Nephron (organoid): ENCODE results near the gene KIF6.
"Not testable (repeated sequence)": the region's sequence is repeated elsewhere in the genome, so short reads cannot be mapped to it uniquely, and the experiment has no call there.

Experiments used
- H3K27ac Mint-ChIP-seq, 3 experiments: 2 replicates each; pipeline ENCODE4 v1.8.0; 2020; ENCODE audit warnings: mixed read lengths in 3 of 3, mild to moderate bottlenecking in 2 of 3, moderate library complexity in 1 of 3
- H3K27me3 Mint-ChIP-seq: 2 replicates; pipeline ENCODE4 v1.8.0; 2021; ENCODE audit warnings: low read depth, mild to moderate bottlenecking, moderate library complexity, mixed read lengths
- H3K36me3 Mint-ChIP-seq: 2 replicates; pipeline ENCODE4 v1.8.0; 2020; ENCODE audit warnings: low read depth, mixed read lengths
- H3K4me1 Mint-ChIP-seq: 2 replicates; pipeline ENCODE4 v1.8.0; 2020; ENCODE audit warnings: mixed read lengths
- H3K4me3 Mint-ChIP-seq, 3 experiments: 2 replicates each; pipeline ENCODE4 v1.8.0; 2020; ENCODE audit warnings: mild to moderate bottlenecking in 3 of 3, mixed read lengths in 3 of 3, moderate library complexity in 2 of 3
- H3K9me3 Mint-ChIP-seq: 2 replicates; pipeline ENCODE4 v1.8.0; 2020; ENCODE audit warnings: mixed read lengths
- CTCF ChIP-seq, 3 experiments: fragments of 200-600 bp; sonication (generic); IDR thresholded peaks; one replicate each; pipeline ENCODE4 v1.5.0; 2021; ENCODE audit warnings: antibody characterized with exemption in 3 of 3; ENCODE audit not compliant: unreplicated experiment in 3 of 3

Gene KIF6

GRCh38 chr6:39518221-39518620 lies 207.0 kb downstream of the KIF6 start:
- Mint-ChIP-seq H3K9me3 (peaks cover 1% of the 10 kb centered on the region), H3K36me3 (no peaks in the 10 kb centered on the region), H3K4me1 (no peaks in the 10 kb centered on the region), H3K4me3 (no peak overlapping the region), H3K27me3 (no peaks in the 10 kb centered on the region), H3K27ac (peak overlapping the region in 1 of 3 experiments; percentile 1)
- no peak for TF ChIP-seq CTCF (IDR thresholded peaks at IDR 0.05; ENCODE audit: unreplicated experiment in 3 of 3)

- Mint-ChIP-seq H3K27me3 (no peaks in the 10 kb centered on the region), H3K9me3 (peaks cover 4% of the 10 kb centered on the region), H3K36me3 (no peaks in the 10 kb centered on the region), H3K4me3 (no peak overlapping the region), H3K4me1 (no peaks in the 10 kb centered on the region), H3K27ac (no peak overlapping the region)
- no peak for TF ChIP-seq CTCF (IDR thresholded peaks at IDR 0.05; ENCODE audit: unreplicated experiment in 3 of 3)
Measured at GRCh38 chr6:39517756-39518155, 207.5 kb downstream of the KIF6 start.

- Mint-ChIP-seq H3K4me1 (no peaks in the 10 kb centered on the region), H3K9me3 (peaks cover 9% of the 10 kb centered on the region), H3K36me3 (no peaks in the 10 kb centered on the region), H3K4me3 (no peak overlapping the region), H3K27me3 (no peaks in the 10 kb centered on the region), H3K27ac (no peak overlapping the region)
- TF ChIP-seq CTCF (IDR thresholded peaks at IDR 0.05; ENCODE audit: unreplicated experiment in 3 of 3): no peak
Measured at GRCh38 chr6:39516471-39516870, 208.7 kb downstream of the KIF6 start.

GRCh38 chr6:39515471-39515870 lies 209.7 kb downstream of the KIF6 start:
- Mint-ChIP-seq H3K4me1 (no peaks in the 10 kb centered on the region), H3K36me3 (no peaks in the 10 kb centered on the region), H3K27me3 (no peaks in the 10 kb centered on the region), H3K4me3 (no peak overlapping the region), H3K27ac (peak overlapping the region in 2 of 3 experiments; percentile 6 to 12), H3K9me3 (peaks cover 16% of the 10 kb centered on the region)
- no peak for TF ChIP-seq CTCF (IDR thresholded peaks at IDR 0.05; ENCODE audit: unreplicated experiment in 3 of 3)

GRCh38 chr6:39515006-39515405 lies 210.2 kb downstream of the KIF6 start:
- H3K4me1 Mint-ChIP-seq: no peaks in the 10 kb centered on the region
- H3K9me3 Mint-ChIP-seq: peaks cover 20% of the 10 kb centered on the region
- no peaks in the 10 kb centered on the region for H3K36me3 Mint-ChIP-seq
- no peaks in the 10 kb centered on the region for H3K27me3 Mint-ChIP-seq
- no peak overlapping the region for H3K4me3 Mint-ChIP-seq
- no peak for TF ChIP-seq CTCF (IDR thresholded peaks at IDR 0.05; ENCODE audit: unreplicated experiment in 3 of 3)
- peak overlapping the region in 1 of 3 experiments; percentile 6 for H3K27ac Mint-ChIP-seq

- not testable (repeated sequence) for H3K4me3 Mint-ChIP-seq, H3K36me3 Mint-ChIP-seq, H3K4me1 Mint-ChIP-seq, H3K27ac Mint-ChIP-seq, H3K27me3 Mint-ChIP-seq
- peaks cover 48% of the 10 kb centered on the region for H3K9me3 Mint-ChIP-seq
Measured at GRCh38 chr6:39509831-39510230, 215.4 kb downstream of the KIF6 start.
